ENCODE results near the gene GRK4.
A peak's percentile ranks its signal among the peaks of the same experiment; 100 is the strongest.
"Not testable (repeated sequence)": the region's sequence is repeated elsewhere in the genome, so short reads cannot be mapped to it uniquely, and the experiment has no call there.

GRK4 gene

GRCh38 chr4:2946812-2947600 lies 16.4 kb upstream of the GRK4 start:
- no peak for DNase-seq (ENCODE audit: insufficient read length, low spot score)
- TF ChIP-seq POLR2AphosphoS5 (IDR thresholded peaks at IDR 0.05; ENCODE audit: low read depth, low read length) (no peak), SPI1 (IDR thresholded peaks at IDR 0.05; ENCODE audit: low read depth, low read length) (no peak), POLR2A (IDR thresholded peaks at IDR 0.05; ENCODE audit: low read depth, low read length) (no peak), TAF1 (IDR thresholded peaks at IDR 0.05; ENCODE audit: low read depth, low read length) (no peak), PAX5 (IDR thresholded peaks at IDR 0.05; ENCODE audit: insufficient read depth, low read length, severe bottlenecking) (no peak), POU2F2 (IDR thresholded peaks at IDR 0.05; ENCODE audit: low read depth, low read length) (no peak)
- no peak for FAIRE-seq

GRCh38 chr4:2947926-2948325 lies 15.4 kb upstream of the GRK4 start:
- DNase-seq (ENCODE audit: insufficient read length, low spot score): no peak
- no peak for TF ChIP-seq PAX5 (IDR thresholded peaks at IDR 0.05; ENCODE audit: insufficient read depth, low read length, severe bottlenecking)
- TF ChIP-seq POLR2AphosphoS5 (IDR thresholded peaks at IDR 0.05; ENCODE audit: low read depth, low read length): no peak
- TF ChIP-seq POU2F2 (IDR thresholded peaks at IDR 0.05; ENCODE audit: low read depth, low read length): no peak
- no peak for TF ChIP-seq TAF1 (IDR thresholded peaks at IDR 0.05; ENCODE audit: low read depth, low read length)
- TF ChIP-seq POLR2A (IDR thresholded peaks at IDR 0.05; ENCODE audit: low read depth, low read length): no peak
- no peak for TF ChIP-seq SPI1 (IDR thresholded peaks at IDR 0.05; ENCODE audit: low read depth, low read length)
- FAIRE-seq: no peak

- DNase-seq (ENCODE audit: insufficient read length, low spot score) (no peak), FAIRE-seq (no peak)
- TF ChIP-seq TAF1 (IDR thresholded peaks at IDR 0.05; ENCODE audit: low read depth, low read length) (no peak), SPI1 (IDR thresholded peaks at IDR 0.05; ENCODE audit: low read depth, low read length) (no peak), POLR2AphosphoS5 (IDR thresholded peaks at IDR 0.05; ENCODE audit: low read depth, low read length) (no peak), PAX5 (IDR thresholded peaks at IDR 0.05; ENCODE audit: insufficient read depth, low read length, severe bottlenecking) (no peak), POU2F2 (IDR thresholded peaks at IDR 0.05; ENCODE audit: low read depth, low read length) (no peak), POLR2A (IDR thresholded peaks at IDR 0.05; ENCODE audit: low read depth, low read length) (no peak)
Measured at GRCh38 chr4:2948895-2949781, 14.2 kb upstream of the GRK4 start.

- FAIRE-seq (no peak), DNase-seq (ENCODE audit: insufficient read length, low spot score) (no peak)
- TF ChIP-seq POLR2A (IDR thresholded peaks at IDR 0.05; ENCODE audit: low read depth, low read length) (no peak), SPI1 (IDR thresholded peaks at IDR 0.05; ENCODE audit: low read depth, low read length) (no peak), POLR2AphosphoS5 (IDR thresholded peaks at IDR 0.05; ENCODE audit: low read depth, low read length) (no peak), TAF1 (IDR thresholded peaks at IDR 0.05; ENCODE audit: low read depth, low read length) (no peak)
Measured at GRCh38 chr4:2949782-2950125, 13.6 kb upstream of the GRK4 start.

GRCh38 chr4:2950221-2950989 lies 13.0 kb upstream of the GRK4 start:
- FAIRE-seq (no peak), DNase-seq (ENCODE audit: insufficient read length, low spot score) (no peak)

GRCh38 chr4:2953496-2953895 lies 9.9 kb upstream of the GRK4 start:
- DNase-seq (ENCODE audit: insufficient read length, low spot score) (no peak), FAIRE-seq (no peak)
- TF ChIP-seq TAF1 (IDR thresholded peaks at IDR 0.05; ENCODE audit: low read depth, low read length): no peak
- no peak for TF ChIP-seq POLR2A (IDR thresholded peaks at IDR 0.05; ENCODE audit: low read depth, low read length)
- no peak for TF ChIP-seq POLR2AphosphoS5 (IDR thresholded peaks at IDR 0.05; ENCODE audit: low read depth, low read length)

More at GRCh38 chr4:2950221-2950989, 13.0 kb upstream of the GRK4 start:
- TF ChIP-seq POLR2A (IDR thresholded peaks at IDR 0.05; ENCODE audit: low read depth, low read length): 0 out of 2 replicates have a peak, but pooled peaks have one; percentile 20
- TF ChIP-seq TAF1 (IDR thresholded peaks at IDR 0.05; ENCODE audit: low read depth, low read length): no peak

- peak; percentile 87 for FAIRE-seq
- DNase-seq (ENCODE audit: insufficient read length, low spot score): no peak
- TF ChIP-seq POLR2A (IDR thresholded peaks at IDR 0.05; ENCODE audit: low read depth, low read length) (0 out of 2 replicates have a peak, but pooled peaks have one; percentile 41), POLR2AphosphoS5 (IDR thresholded peaks at IDR 0.05; ENCODE audit: low read depth, low read length) (no peak), SPI1 (IDR thresholded peaks at IDR 0.05; ENCODE audit: low read depth, low read length) (no peak)
Measured at GRCh38 chr4:2954358-2955185, 8.8 kb upstream of the GRK4 start.

- DNase-seq (ENCODE audit: insufficient read length, low spot score); FAIRE-seq: not testable (repeated sequence)
Measured at GRCh38 chr4:2955186-2956044, 8.0 kb upstream of the GRK4 start.
